ENCODE data around the gene MIOX.

Gene MIOX

GRCh38 chr22:50475652-50476002, 11.0 kb upstream of the MIOX start:
- Histone ChIP-seq H3K27me3 (ENCODE audit: insufficient read depth, low read length) (peaks cover 20% of the 10 kb centered on the region), H3K36me3 (ENCODE audit: insufficient read depth, low read length) (no peaks in the 10 kb centered on the region), H3K4me3 (ENCODE audit: low read length) (peak overlapping the region; percentile 69; the same call in 1 of the 2 replicates), H3K27ac (ENCODE audit: low read depth, low read length) (no peak overlapping the region), H3K9me3 (ENCODE audit: insufficient read depth, low read depth, low read length) (no peaks in the 10 kb centered on the region), H3K9ac (ENCODE audit: low read depth, low read length) (no peak overlapping the region), H3K4me1 (ENCODE audit: insufficient read depth, low read length) (peaks cover 5% of the 10 kb centered on the region; the same call in 1 of the 2 replicates)
- WGBS, result 95% methylated on average over 6 of the region's 6 CpGs

DNA sequence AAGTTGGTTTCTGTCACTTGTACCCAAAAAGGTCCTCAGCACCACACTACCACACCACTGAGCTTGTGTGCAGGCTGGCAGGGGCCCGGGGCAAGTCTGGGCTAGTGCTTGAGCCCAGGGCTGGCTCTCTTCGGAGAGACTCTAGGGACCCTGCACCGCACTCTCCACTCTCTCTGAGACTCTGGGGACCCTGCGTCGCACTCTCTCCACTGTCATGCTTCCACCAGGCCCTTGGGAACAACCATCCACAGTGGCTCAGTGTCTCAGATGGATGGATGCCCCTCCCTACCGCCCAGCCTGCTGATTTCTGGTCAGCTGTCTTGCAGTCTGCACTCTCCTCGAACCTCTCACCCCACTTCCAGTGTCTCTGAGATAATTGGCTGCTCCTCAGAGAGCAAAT, 9.8 kb upstream of the MIOX start:
- Histone ChIP-seq H3K4me1 (ENCODE audit: insufficient read depth, low read length) (peaks cover 4% of the 10 kb centered on the region; the same call in 1 of the 2 replicates), H3K27me3 (ENCODE audit: insufficient read depth, low read length) (peaks cover 28% of the 10 kb centered on the region), H3K27ac (ENCODE audit: low read depth, low read length) (no peak overlapping the region), H3K4me3 (ENCODE audit: low read length) (no peak overlapping the region), H3K9me3 (ENCODE audit: insufficient read depth, low read depth, low read length) (no peaks in the 10 kb centered on the region), H3K36me3 (ENCODE audit: insufficient read depth, low read length) (no peaks in the 10 kb centered on the region), H3K9ac (ENCODE audit: low read depth, low read length) (no peak overlapping the region)
- WGBS, result 83% methylated on average over 7 of the region's 7 CpGs

DNA sequence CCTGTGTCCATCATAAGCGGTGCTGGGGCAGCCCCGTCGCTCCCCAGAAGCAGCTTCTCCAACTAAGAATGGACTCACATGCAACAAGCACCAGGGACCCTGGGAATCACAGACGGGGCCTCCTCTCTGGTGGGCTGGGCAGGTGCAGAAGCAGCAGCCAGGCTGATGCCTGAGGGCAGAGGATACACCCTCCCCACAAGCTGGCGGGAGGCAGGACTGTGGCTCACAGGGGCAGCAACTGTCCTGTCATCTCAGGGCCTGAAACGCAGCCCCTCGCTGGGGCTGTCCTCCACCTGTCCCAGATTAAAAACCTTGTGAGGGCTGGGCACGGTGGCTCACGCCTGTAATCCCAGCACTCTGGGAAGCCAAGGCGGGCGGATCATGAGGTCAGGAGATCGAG, 8.7 kb upstream of the MIOX start:
- H3K27me3 ChIP-seq (ENCODE audit: insufficient read depth, low read length), result peaks cover 30% of the 10 kb centered on the region
- no peak overlapping the region for H3K27ac ChIP-seq (ENCODE audit: low read depth, low read length)
- H3K4me1 ChIP-seq (ENCODE audit: insufficient read depth, low read length), result peaks cover 4% of the 10 kb centered on the region; the same call in 1 of the 2 replicates
- H3K36me3 ChIP-seq (ENCODE audit: insufficient read depth, low read length), result no peaks in the 10 kb centered on the region
- WGBS, result 84% methylated on average over 12 of the region's 12 CpGs
- no peaks in the 10 kb centered on the region for H3K9me3 ChIP-seq (ENCODE audit: insufficient read depth, low read depth, low read length)
- H3K4me3 ChIP-seq (ENCODE audit: low read length), result no peak overlapping the region
- no peak overlapping the region for H3K9ac ChIP-seq (ENCODE audit: low read depth, low read length)

- Histone ChIP-seq H3K4me3 (ENCODE audit: low read length) (no peak overlapping the region), H3K9me3 (ENCODE audit: insufficient read depth, low read depth, low read length) (no peaks in the 10 kb centered on the region), H3K27me3 (ENCODE audit: insufficient read depth, low read length) (peaks cover 30% of the 10 kb centered on the region), H3K9ac (ENCODE audit: low read depth, low read length) (no peak overlapping the region), H3K36me3 (ENCODE audit: insufficient read depth, low read length) (no peaks in the 10 kb centered on the region), H3K4me1 (ENCODE audit: insufficient read depth, low read length) (peaks cover 4% of the 10 kb centered on the region; the same call in 1 of the 2 replicates), H3K27ac (ENCODE audit: low read depth, low read length) (no peak overlapping the region)
- 85% methylated on average over 11 of the region's 11 CpGs for WGBS
Observed at GRCh38 chr22:50479721-50480120, 6.9 kb upstream of the MIOX start.

DNA sequence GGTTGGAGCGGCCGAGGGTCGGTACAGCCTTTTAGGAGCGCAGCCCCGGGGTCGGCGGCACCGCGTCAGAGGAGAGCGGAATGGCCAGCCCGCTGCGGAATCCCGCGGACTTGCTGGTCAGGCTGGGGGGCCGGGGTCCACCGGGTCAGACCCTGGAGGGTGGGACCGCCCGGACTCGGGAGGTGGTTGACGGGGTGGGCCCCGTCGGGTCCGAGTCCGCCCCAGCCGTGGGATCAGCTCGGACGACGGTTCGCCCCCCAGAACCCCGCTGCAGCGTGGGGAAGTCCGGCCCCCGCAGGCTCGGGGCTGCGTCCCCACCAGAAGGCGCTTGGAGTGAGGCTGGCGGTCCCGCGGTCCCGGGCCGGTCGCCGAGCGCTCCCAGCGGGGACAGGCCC, 5.6 kb upstream of the MIOX start:
- peak overlapping the region; percentile 84; the same call in 1 of the 2 replicates for H3K9ac ChIP-seq (ENCODE audit: low read depth, low read length)
- no peaks in the 10 kb centered on the region for H3K4me1 ChIP-seq (ENCODE audit: insufficient read depth, low read length)
- peaks cover 30% of the 10 kb centered on the region for H3K27me3 ChIP-seq (ENCODE audit: insufficient read depth, low read length)
- 4% methylated on average over 45 of the region's 45 CpGs for WGBS
- H3K4me3 ChIP-seq (ENCODE audit: low read length), result peak overlapping the region; percentile 68
- H3K9me3 ChIP-seq (ENCODE audit: insufficient read depth, low read depth, low read length), result no peaks in the 10 kb centered on the region
- no peaks in the 10 kb centered on the region for H3K36me3 ChIP-seq (ENCODE audit: insufficient read depth, low read length)
- no peak overlapping the region for H3K27ac ChIP-seq (ENCODE audit: low read depth, low read length)

DNA sequence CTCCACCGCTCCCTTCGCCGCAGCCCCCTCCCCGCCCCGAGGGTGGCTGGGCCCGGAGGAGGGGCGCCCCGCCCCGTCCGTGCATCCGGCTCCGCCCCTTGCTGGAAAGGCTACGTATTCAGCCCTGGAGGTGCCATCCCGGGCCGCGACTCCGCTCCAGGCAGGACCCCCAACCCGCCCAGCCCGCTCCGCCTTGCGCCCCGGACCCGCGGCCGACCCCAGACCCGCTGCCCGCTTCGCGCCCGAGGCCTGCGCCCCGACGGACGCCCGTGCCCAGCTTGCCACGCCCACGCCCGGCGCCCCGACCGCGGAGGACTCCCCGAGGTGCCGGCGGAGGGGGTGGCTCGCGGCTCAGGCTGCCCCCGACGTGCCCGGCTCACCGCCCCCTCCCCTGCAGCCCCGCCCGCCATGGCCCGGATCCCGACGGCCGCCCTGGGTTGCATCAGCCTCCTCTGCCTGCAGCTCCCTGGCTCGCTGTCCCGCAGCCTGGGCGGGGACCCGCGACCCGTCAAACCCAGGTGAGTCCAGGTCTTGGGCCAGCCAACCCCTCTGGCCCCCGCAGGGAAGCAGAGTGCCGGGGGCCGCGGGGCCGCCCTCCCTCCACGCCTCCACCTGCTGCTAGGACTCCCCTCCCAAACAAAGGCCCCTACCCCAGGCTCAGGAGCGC, 5.1 kb upstream of the MIOX start, which contains the start of gene ADM2:
TSS of gene ADM2 (plus strand) at position 104 of the 667 bp plus-strand sequence. CDS start at position 409, 305 bp downstream.
- peak within 1 kb of the TSS; percentile 84 for H3K9ac ChIP-seq (ENCODE audit: low read depth, low read length)
- H3K9me3 ChIP-seq (ENCODE audit: insufficient read depth, low read depth, low read length), result no peaks in the 10 kb centered on the region
- no peaks in the 10 kb centered on the region for H3K36me3 ChIP-seq (ENCODE audit: insufficient read depth, low read length)
- peak within 1 kb of the TSS; percentile 68 for H3K4me3 ChIP-seq (ENCODE audit: low read length)
- no peaks in the 10 kb centered on the region for H3K4me1 ChIP-seq (ENCODE audit: insufficient read depth, low read length)
- WGBS, result 2% methylated on average over 70 of the region's 70 CpGs
- peak within 1 kb of the TSS; percentile 35; the same call in 1 of the 2 replicates for H3K27ac ChIP-seq (ENCODE audit: low read depth, low read length)
- H3K27me3 ChIP-seq (ENCODE audit: insufficient read depth, low read length), result peaks cover 30% of the 10 kb centered on the region

DNA sequence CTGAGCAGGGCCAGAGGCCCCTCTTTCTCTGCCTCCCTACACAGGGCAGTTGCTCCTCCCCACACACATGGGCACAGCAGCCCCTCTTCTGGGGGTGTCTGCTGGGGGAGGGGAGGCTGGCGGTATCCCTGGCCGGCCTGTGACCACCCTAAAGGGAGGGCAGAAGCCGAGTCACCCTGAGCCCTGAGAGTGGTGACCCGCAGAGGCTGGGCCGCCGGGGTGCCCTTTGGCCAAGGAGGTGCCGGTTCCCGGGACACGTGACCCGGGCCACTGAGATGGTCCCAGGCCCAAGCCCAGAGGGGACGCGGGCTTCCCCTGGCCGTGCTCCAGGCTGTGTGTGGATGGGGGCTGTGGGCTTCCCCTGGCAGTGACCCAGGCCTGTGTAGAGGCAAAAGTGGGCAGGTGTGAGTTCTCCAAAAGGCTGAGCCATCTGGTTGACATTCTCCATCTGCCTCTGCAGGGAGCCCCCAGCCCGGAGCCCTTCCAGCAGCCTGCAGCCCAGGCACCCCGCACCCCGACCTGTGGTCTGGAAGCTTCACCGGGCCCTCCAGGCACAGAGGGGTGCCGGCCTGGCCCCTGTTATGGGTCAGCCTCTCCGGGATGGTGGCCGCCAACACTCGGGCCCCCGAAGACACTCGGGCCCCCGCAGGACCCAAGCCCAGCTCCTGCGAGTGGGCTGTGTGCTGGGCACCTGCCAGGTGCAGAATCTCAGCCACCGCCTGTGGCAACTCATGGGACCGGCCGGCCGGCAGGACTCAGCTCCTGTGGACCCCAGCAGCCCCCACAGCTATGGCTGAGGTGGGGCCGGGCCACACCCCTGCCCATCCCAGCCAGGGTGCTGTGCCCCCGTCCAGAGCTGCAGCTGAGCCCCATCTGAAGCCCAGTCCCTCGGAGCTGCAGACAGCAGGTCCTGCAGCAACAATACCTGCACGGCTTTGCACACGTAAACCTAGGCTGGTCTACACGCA, 4.3 kb upstream of the MIOX start:
- Histone ChIP-seq H3K27me3 (ENCODE audit: insufficient read depth, low read length) (peaks cover 30% of the 10 kb centered on the region), H3K9ac (ENCODE audit: low read depth, low read length) (peak overlapping the region; percentile 84), H3K4me1 (ENCODE audit: insufficient read depth, low read length) (no peaks in the 10 kb centered on the region), H3K9me3 (ENCODE audit: insufficient read depth, low read depth, low read length) (no peaks in the 10 kb centered on the region), H3K36me3 (ENCODE audit: insufficient read depth, low read length) (no peaks in the 10 kb centered on the region), H3K27ac (ENCODE audit: low read depth, low read length) (peak overlapping the region; percentile 35; the same call in 1 of the 2 replicates), H3K4me3 (ENCODE audit: low read length) (peak overlapping the region; percentile 68)
- WGBS, result 78% methylated on average over 35 of the region's 35 CpGs

DNA sequence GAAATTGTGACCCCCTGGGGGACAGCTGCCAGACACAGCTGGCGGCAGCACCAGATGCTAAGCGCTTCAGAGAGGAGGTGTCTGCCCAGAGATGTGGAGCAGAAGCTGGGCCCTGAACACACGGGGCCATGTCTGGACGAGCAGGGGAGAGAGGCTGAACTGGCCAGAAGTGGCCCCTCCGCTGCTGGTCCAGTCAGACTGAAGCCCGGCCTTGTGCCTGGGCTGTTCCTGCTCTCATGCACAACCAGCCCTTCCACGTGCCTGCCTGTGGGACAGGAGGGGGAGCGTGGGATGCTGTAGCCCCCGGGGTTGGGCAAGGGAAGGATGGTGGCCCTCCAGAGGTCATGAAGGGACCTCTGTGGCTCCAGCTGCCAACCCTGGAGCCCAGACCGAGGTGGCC, 3.6 kb upstream of the MIOX start:
- no peaks in the 10 kb centered on the region for H3K9me3 ChIP-seq (ENCODE audit: insufficient read depth, low read depth, low read length)
- no peak overlapping the region for H3K9ac ChIP-seq (ENCODE audit: low read depth, low read length)
- WGBS, result 89% methylated on average over 10 of the region's 10 CpGs
- H3K4me1 ChIP-seq (ENCODE audit: insufficient read depth, low read length), result no peaks in the 10 kb centered on the region
- peaks cover 30% of the 10 kb centered on the region for H3K27me3 ChIP-seq (ENCODE audit: insufficient read depth, low read length)
- H3K4me3 ChIP-seq (ENCODE audit: low read length), result no peak overlapping the region
- H3K27ac ChIP-seq (ENCODE audit: low read depth, low read length), result no peak overlapping the region
- no peaks in the 10 kb centered on the region for H3K36me3 ChIP-seq (ENCODE audit: insufficient read depth, low read length)

GRCh38 chr22:50483556-50483955, 3.1 kb upstream of the MIOX start:
- Histone ChIP-seq H3K9ac (ENCODE audit: low read depth, low read length) (no peak overlapping the region), H3K4me1 (ENCODE audit: insufficient read depth, low read length) (no peaks in the 10 kb centered on the region), H3K27ac (ENCODE audit: low read depth, low read length) (no peak overlapping the region)

GRCh38 chr22:50483977-50484853, 2.4 kb upstream of the MIOX start:
- Histone ChIP-seq H3K27me3 (ENCODE audit: insufficient read depth, low read length) (peaks cover 25% of the 10 kb centered on the region), H3K9me3 (ENCODE audit: insufficient read depth, low read depth, low read length) (no peaks in the 10 kb centered on the region)

More at GRCh38 chr22:50483556-50483955, 3.1 kb upstream of the MIOX start:
- no peak overlapping the region for H3K4me3 ChIP-seq (ENCODE audit: low read length)
- WGBS, result 94% methylated on average over 8 of the region's 8 CpGs
- H3K9me3 ChIP-seq (ENCODE audit: insufficient read depth, low read depth, low read length), result no peaks in the 10 kb centered on the region
- H3K36me3 ChIP-seq (ENCODE audit: insufficient read depth, low read length), result no peaks in the 10 kb centered on the region
- H3K27me3 ChIP-seq (ENCODE audit: insufficient read depth, low read length), result peaks cover 29% of the 10 kb centered on the region

More at GRCh38 chr22:50483977-50484853, 2.4 kb upstream of the MIOX start:
- Histone ChIP-seq H3K9ac (ENCODE audit: low read depth, low read length) (no peak overlapping the region), H3K27ac (ENCODE audit: low read depth, low read length) (no peak overlapping the region), H3K4me3 (ENCODE audit: low read length) (no peak overlapping the region), H3K4me1 (ENCODE audit: insufficient read depth, low read length) (no peaks in the 10 kb centered on the region), H3K36me3 (ENCODE audit: insufficient read depth, low read length) (no peaks in the 10 kb centered on the region)
- WGBS, result 91% methylated on average over 31 of the region's 31 CpGs

Measured in HUES64 (cell line).